Fibroblast of skin of back (primary cell): ENCODE results near the gene HELZ.
A peak's percentile ranks its signal among the peaks of the same experiment; 100 is the strongest.
"Not testable (repeated sequence)": the region's sequence is repeated elsewhere in the genome, so short reads cannot be mapped to it uniquely, and the experiment has no call there.

Experiments
- DNase-seq: peaks from one replicate; pipeline ENCODE4 v3.0.0-alpha.2; 2013

The HELZ gene

DNA sequence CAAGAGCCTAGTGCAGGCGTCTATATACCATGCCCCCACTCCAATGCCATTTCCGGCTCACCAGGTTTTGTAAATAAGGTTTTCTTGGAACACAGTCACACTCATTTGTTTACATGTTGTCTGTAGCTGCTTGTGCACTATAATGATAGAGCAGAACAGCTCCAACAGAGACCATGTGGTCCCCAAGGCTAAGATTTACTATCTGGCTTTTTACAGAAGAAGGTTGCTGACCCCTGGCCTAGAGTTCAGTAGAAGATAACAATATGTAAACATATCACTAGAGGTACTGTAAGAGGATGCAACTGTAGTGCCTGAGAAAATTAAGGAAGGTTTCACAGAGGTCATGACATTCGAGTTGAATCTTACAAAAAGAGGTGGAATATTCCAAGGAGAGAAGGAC, 134.4 kb downstream of the HELZ start:
- DNase-seq = no peak

- DNase-seq = no peak
Observed at GRCh38 chr17:67109111-67109510, 135.9 kb downstream of the HELZ start.

- DNase-seq = no peak
Observed at GRCh38 chr17:67107811-67108775, 136.9 kb downstream of the HELZ start.

DNA sequence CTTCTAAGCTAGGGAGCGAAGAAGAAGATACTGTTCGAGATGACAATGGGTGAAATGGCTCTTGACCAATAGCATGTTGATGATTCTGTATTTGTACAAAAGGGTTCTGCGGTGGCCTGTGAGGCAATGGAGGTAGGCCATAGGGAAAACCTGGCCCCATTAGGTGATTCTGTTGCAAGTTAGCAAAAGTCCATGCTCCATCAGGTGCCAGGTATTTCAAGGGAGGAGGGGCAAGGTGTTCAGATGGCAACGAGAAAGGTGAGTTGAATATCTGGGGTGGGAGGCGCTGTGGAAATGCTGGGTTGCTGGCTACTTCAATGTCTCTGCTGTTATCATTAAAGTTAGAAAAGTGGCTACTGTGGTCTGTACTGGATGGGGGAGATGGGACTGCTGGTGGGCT, 137.8 kb downstream of the HELZ start:
- DNase-seq = no peak

GRCh38 chr17:67105213-67105612, 139.8 kb downstream of the HELZ start:
- DNase-seq = peak; percentile 11

DNA sequence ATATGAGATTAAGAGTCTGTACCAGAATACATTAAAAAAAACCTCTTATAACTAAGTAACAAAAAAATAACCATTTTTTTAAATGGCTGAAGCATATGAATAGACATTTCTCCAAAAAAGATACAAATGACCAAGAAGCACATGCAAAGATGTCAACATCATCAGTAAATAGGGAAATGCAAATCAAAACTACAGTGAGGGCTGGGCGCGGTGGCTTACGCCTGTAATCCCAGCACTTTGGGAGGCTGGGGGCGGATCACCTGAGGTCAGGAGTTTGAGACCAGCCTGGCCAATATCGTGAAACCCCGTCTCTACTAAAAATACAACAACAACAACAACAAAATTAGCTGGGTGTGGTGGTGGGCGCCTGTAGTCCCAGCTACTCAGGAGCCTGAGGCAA, 140.4 kb downstream of the HELZ start:
- DNase-seq = not testable (repeated sequence)

DNA sequence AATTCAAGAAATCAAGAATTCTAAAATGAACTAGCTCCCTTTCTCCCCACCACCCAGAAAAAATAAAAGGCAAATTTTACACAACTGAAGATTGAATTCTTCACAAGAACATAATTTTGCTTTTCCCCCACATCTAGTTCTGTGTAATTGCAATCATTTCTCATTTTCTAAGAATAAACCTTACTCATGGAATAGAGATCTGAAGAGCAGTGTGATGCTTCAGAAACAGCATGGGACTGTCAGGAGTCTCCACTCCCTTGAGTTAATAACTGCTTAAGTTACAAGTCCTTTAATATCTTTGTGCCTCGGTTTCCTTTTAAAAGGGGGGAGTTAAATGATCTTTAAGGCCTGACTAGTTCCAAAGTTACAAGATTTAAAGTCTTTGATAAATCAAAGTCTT, 147.0 kb downstream of the HELZ start:
- DNase-seq = no peak

GRCh38 chr17:67096609-67097008, 148.4 kb downstream of the HELZ start:
- DNase-seq = no peak

GRCh38 chr17:67095803-67096202, 149.2 kb downstream of the HELZ start:
- peak; percentile 37 for DNase-seq

DNA sequence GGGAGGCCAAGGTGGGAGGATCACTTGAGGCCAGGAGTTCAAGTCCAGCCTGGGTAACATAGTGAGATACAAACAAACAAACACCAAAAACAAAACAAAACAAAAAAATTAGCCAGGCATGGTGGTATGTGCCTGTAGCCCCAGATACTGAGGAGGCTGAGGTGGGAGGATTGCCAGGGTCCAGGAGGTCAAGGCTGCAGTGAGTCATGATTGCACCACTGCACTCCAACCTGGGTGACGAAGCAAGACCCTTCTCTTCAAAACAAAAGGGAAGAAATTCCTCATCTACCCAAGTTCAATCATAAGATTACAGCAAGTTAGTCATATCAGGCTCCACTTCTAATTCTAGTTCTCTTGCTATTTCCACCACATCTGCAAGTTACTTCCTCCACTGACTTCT, 149.7 kb downstream of the HELZ start:
- peak; percentile 25 for DNase-seq

DNA sequence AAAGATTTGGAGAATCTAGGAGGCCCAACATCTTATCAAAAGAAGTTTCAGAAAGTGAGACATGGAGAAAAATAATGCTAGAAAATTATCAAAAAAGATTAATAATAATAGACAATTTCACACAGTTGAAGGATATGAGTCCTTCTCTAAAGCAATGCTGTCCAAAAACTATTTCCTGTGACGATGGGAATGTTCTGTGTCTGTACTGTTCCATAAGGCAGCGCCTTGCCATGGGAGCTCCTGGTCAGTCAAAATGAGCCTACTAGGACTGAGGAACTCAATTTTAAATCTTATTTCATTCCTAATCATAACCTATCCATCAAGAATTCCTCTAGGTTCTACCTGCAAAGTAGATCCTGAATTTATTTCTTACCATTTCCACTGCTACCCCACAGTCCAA, 151.6 kb downstream of the HELZ start:
- DNase-seq = no peak

DNA sequence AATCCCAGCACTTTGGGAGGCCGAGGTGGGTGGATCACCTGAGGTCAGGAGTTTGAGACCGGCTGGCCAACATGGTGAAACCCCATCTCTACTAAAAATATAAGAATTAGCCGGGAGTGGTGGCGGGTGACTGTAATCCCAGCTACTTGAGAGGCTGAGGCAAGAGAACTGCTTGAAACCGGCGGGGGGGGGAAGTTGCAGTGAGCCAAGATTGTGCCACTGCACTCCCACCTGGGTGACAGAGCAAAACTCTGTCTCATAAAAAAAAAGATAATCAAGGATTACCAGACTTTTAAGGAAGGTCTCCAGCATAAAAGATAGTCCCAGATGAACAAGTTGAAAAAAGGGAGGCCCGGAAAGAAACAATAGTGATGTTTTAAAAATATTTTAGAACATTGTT, 152.3 kb downstream of the HELZ start:
- not testable (repeated sequence) for DNase-seq

GRCh38 chr17:67092291-67092690, 152.7 kb downstream of the HELZ start:
- DNase-seq = no peak

GRCh38 chr17:67090341-67090740, 154.7 kb downstream of the HELZ start:
- DNase-seq = no peak

GRCh38 chr17:67088639-67089038, 156.4 kb downstream of the HELZ start:
- no peak for DNase-seq

- no peak for DNase-seq
Observed at GRCh38 chr17:67085406-67085805, 159.6 kb downstream of the HELZ start.

- no peak for DNase-seq
Observed at GRCh38 chr17:67082107-67082506, 162.9 kb downstream of the HELZ start.

DNA sequence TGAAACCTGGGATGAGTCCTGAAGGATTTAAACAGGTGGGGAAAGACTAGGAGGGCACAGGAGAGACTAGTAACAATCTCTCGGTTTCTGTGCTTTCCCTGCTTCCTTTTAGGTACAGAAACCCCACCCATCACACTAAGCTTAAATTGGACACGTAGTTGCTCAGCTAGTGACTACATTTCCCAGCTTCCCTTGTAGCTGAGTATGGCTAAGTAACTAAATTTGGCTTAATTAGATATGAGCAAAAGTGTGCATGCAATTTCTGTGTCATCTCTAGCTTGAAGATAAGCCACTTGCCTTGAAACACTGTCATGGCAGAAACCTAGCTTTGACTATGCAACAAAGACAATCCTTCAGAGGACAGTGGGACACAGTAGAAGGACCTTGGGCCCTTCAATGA, 164.2 kb downstream of the HELZ start:
- no peak for DNase-seq

- no peak for DNase-seq
Observed at GRCh38 chr17:67079491-67079890, 165.5 kb downstream of the HELZ start.

- no peak for DNase-seq
Observed at GRCh38 chr17:67078292-67078691, 166.7 kb downstream of the HELZ start.

GRCh38 chr17:67076290-67076689, 168.7 kb downstream of the HELZ start:
- DNase-seq = no peak

DNA sequence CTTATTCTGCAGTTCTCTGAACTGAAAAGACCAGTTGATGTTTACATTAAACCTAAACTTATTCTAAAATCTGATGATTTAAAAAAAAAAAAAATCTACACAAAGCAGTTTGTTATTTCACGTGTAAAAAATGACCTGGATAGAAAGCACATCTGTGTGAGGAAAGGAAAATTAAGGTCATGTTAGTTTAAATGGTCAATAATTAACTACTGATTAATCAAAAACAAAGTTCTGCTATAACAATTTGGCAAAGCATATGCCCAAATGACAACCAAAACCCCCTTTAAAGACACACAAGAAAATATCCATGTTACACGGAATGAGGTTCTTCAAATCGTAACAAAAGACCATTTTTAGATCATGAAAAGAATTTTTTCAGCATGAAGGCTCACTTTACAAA, 170.2 kb downstream of the HELZ start:
- no peak for DNase-seq

- no peak for DNase-seq
Observed at GRCh38 chr17:67072885-67073284, 172.1 kb downstream of the HELZ start.

GRCh38 chr17:67071595-67071994, 173.4 kb downstream of the HELZ start:
- DNase-seq = no peak
